ENCODE data around the gene ZNF316.

Gene ZNF316

DNA sequence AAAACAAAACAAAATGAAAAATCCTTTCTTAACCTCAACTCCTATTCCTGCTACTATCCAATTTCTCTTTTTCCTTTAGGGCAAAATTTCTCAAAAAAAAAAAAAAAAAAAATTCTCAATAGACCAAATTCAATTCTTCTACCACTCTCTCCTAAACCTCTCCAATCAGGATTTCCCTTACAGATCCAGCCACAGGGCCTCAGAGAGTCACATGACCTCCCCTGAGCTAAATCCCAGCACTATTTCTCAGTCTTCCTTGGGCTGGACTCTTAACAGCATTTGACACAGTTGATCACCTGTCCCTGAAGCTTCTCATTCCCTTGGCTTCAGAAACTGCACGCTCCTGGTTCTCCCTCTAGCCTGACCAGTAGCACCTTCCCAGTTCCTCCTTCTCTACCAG is 64.7 kb downstream of the ZNF316 start:
- DNase-seq = no peak
